CD4-positive, alpha-beta T cell (primary cell): ENCODE measurements around the gene MALAT1. TPM values are rescaled to one million over a fixed set of nuclear protein-coding genes. Genes with fewer than 3 reads are reported as not detected.

ENCODE experiments used
- ATAC-seq: fragments of 200-7000 bp; cut with Tn5 transposase; one replicate; pipeline ENCODE4 v1.10.0; 2022; ENCODE audit warnings: mild to moderate bottlenecking; ENCODE audit not compliant: poor library complexity
- CTCF ChIA-PET: fragments of 350-600 bp; sonication (Branson Sonifier 250); formaldehyde crosslinking; loops from one replicate; lab custom pipeline; 2021; ENCODE audit warnings: antibody characterized with exemption, inconsistent platforms; lab: Charles Lee
- POLR2A ChIA-PET: fragments of 350-600 bp; sonication (Branson Sonifier 250); formaldehyde crosslinking; loops from one replicate; lab custom pipeline; 2021; ENCODE audit warnings: antibody characterized with exemption, inconsistent platforms; lab: Charles Lee
- DNase-seq, 14 experiments: peaks; one replicate each; pipeline ENCODE4 v3.0.0-alpha.2; 2013 to 2020; ENCODE audit warnings: mixed read lengths in 2 of 14
- H3K27ac ChIP-seq, 2 donors: one replicate each; pipeline versions ENCODE4 v1.5.1 to v1.7.0; 2013; ENCODE audit warnings: low read length in 2 of 2, low read depth in 1 of 2, mild to moderate bottlenecking in 1 of 2
- H3K27me3 ChIP-seq, 2 experiments: 1 replicate in 1 of 2; 2 replicates in 1 of 2; pipeline versions ENCODE4 v1.6.1 to v1.7.0; 2013; ENCODE audit warnings: low read length in 2 of 2, control low read depth in 1 of 2, mild to moderate bottlenecking in 1 of 2, moderate library complexity in 1 of 2; ENCODE audit not compliant: insufficient read depth in 2 of 2, control insufficient read depth in 1 of 2
- H3K36me3 ChIP-seq: one replicate; pipeline ENCODE4 v1.6.1; 2013; ENCODE audit warnings: low read length, control low read depth; ENCODE audit not compliant: insufficient read depth
- H3K4me1 ChIP-seq: one replicate; pipeline ENCODE4 v1.6.1; 2013; ENCODE audit warnings: low read length, control low read depth; ENCODE audit not compliant: insufficient read depth
- H3K4me3 ChIP-seq: one replicate; pipeline ENCODE4 v1.5.1; 2013; ENCODE audit warnings: mild to moderate bottlenecking, low read length, moderate library complexity
- H3K9me3 ChIP-seq, 2 experiments: 1 replicate in 1 of 2; 2 replicates in 1 of 2; pipeline versions ENCODE4 v1.6.1 to v1.7.0; 2013; ENCODE audit warnings: low read length in 2 of 2, mild to moderate bottlenecking in 2 of 2, control low read depth in 1 of 2, moderate library complexity in 1 of 2; ENCODE audit not compliant: control insufficient read depth in 1 of 2, insufficient read depth in 1 of 2
- H3K27ac Mint-ChIP-seq: one replicate; pipeline ENCODE4 v1.8.0; 2020; ENCODE audit warnings: mixed read lengths
- H3K27me3 Mint-ChIP-seq: one replicate; pipeline ENCODE4 v1.8.0; 2021; ENCODE audit warnings: mixed read lengths
- H3K36me3 Mint-ChIP-seq: one replicate; pipeline ENCODE4 v1.8.0; 2021; ENCODE audit warnings: low read depth, mixed read lengths
- H3K4me1 Mint-ChIP-seq: one replicate; pipeline ENCODE4 v1.8.0; 2021; ENCODE audit warnings: low read depth, mixed read lengths
- H3K4me3 Mint-ChIP-seq: one replicate; pipeline ENCODE4 v1.8.0; 2020; ENCODE audit warnings: mild to moderate bottlenecking, mixed read lengths
- H3K9me3 Mint-ChIP-seq: one replicate; pipeline ENCODE4 v1.8.0; 2020; ENCODE audit warnings: mixed read lengths
- intact Hi-C, 2 experiments: fragments of 100-400 bp; cut with DNase I in 1 of 2; cut with micrococcal nuclease in 1 of 2; formaldehyde crosslinking; loops; one replicate each; pipeline versions ENCODE4 v1.15.1 to v1.9.0; 2023 to 2025; cut with DNase I, micrococcal nuclease
- total RNA-seq, 174 experiments: library from RNA in 2 of 174; stranded (reverse) in 2 of 174; gene quantifications; one replicate each; pipeline ENCODE4 v1.2.3 and lab custom pipeline; 2021 to 2026
- TF ChIP-seq, protein P1 (sequence below): fragments of 200-600 bp; IDR thresholded peaks from one replicate; pipeline ENCODE4 v1.8.0; 2022; ENCODE audit warnings: antibody characterized with exemption, mild to moderate bottlenecking

The MALAT1 gene
- total RNA-seq, 2 experiments from 2014 or later: 31,509 to 32,316 TPM

DNA sequence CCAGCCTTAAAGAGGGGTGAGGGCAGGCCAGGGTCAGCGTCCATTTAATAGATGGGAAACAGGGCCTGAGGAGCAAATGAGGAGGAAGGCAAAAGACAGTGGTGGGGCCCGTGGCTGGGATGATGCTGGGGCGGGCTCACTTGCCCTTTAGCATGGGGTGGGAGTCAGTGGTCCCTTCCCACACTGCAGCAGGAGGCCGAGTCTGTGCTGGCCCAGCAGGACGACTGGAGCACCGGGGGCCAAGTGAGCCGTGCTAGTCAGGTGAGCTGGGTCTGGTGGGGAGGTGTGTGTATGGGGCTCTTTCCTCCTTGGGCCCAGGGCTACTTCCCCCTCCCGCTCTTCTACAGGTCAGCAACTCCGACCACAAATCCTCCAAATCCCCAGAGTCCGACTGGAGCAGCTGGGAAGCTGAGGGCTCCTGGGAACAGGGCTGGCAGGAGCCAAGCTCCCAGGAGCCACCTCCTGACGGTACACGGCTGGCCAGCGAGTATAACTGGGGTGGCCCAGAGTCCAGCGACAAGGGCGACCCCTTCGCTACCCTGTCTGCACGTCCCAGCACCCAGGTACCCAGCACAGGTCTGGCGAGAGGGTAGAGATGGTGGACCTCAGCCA is 38.9 kb downstream of the MALAT1 start:
- no peak overlapping the region for H3K27ac ChIP-seq
- no peaks in the 10 kb centered on the region for H3K27me3 ChIP-seq
- TF ChIP-seq, protein P1, sequence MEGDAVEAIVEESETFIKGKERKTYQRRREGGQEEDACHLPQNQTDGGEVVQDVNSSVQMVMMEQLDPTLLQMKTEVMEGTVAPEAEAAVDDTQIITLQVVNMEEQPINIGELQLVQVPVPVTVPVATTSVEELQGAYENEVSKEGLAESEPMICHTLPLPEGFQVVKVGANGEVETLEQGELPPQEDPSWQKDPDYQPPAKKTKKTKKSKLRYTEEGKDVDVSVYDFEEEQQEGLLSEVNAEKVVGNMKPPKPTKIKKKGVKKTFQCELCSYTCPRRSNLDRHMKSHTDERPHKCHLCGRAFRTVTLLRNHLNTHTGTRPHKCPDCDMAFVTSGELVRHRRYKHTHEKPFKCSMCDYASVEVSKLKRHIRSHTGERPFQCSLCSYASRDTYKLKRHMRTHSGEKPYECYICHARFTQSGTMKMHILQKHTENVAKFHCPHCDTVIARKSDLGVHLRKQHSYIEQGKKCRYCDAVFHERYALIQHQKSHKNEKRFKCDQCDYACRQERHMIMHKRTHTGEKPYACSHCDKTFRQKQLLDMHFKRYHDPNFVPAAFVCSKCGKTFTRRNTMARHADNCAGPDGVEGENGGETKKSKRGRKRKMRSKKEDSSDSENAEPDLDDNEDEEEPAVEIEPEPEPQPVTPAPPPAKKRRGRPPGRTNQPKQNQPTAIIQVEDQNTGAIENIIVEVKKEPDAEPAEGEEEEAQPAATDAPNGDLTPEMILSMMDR: no peak
- peak in 1 of 14 experiments; percentile 36 for DNase-seq
- no peak overlapping the region for H3K27ac Mint-ChIP-seq
- peaks cover 47% of the 10 kb centered on the region for H3K36me3 Mint-ChIP-seq
- peaks cover 22% of the 10 kb centered on the region for H3K4me1 ChIP-seq
- POLR2A ChIA-PET: interaction anchor here (1.2 to 2.0 kb wide), 5 partner anchors 9 to 115 kb away, joined by 3 to 7 read pairs (median 4); partner anchors contain the start of genes EHBP1L1, FAM89B and SCYL1
- H3K4me1 Mint-ChIP-seq: peaks cover 9% of the 10 kb centered on the region
- ATAC-seq: no peak
- CTCF ChIA-PET: interaction anchor here (1.2 to 2.1 kb wide), 3 partner anchors 14 to 57 kb away, joined by 3 to 6 read pairs (median 3); no protein-coding TSS in a partner anchor
- H3K4me3 Mint-ChIP-seq: peak overlapping the region; percentile 11
- H3K9me3 Mint-ChIP-seq: no peaks in the 10 kb centered on the region
- H3K27me3 Mint-ChIP-seq: no peaks in the 10 kb centered on the region
- intact Hi-C loops: no loop called here
- no peaks in the 10 kb centered on the region for H3K9me3 ChIP-seq
- no peak overlapping the region for H3K4me3 ChIP-seq
- H3K36me3 ChIP-seq: peaks cover 44% of the 10 kb centered on the region

DNA sequence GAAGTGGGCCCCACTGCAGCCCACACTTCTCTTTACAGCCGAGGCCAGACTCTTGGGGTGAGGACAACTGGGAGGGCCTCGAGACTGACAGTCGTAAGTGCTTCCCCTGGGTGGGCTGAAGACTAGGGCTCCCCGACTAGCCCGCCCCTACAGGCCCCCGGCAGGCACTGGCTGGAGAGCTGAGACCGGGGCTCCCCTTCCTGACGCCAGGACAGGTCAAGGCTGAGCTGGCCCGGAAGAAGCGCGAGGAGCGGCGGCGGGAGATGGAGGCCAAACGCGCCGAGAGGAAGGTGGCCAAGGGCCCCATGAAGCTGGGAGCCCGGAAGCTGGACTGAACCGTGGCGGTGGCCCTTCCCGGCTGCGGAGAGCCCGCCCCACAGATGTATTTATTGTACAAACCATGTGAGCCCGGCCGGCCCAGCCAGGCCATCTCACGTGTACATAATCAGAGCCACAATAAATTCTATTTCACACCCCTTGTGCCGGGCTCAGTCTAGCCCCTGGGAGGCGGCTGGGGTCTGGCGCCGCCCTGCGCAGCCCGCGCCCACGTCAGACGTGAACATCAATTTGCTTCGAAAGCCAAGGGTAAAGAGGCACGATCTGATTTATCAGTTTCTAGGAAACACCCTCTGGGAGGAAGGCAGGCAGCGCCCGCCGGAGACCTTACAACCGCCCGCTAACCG is 39.5 kb downstream of the MALAT1 start:
- CTCF ChIA-PET: interaction anchor here (1.2 to 3.0 kb wide), 4 partner anchors 13 to 56 kb away, joined by 3 to 30 read pairs (median 4); partner anchors contain the start of gene EHBP1L1

More for the DNA sequence above, 39.5 kb downstream of the MALAT1 start:
- TF ChIP-seq, protein P1: no peak
- peaks cover 38% of the 10 kb centered on the region for H3K36me3 ChIP-seq
- peak overlapping the region; percentile 60 for H3K4me3 Mint-ChIP-seq
- peaks cover 9% of the 10 kb centered on the region for H3K4me1 Mint-ChIP-seq
- peaks cover 22% of the 10 kb centered on the region for H3K4me1 ChIP-seq
- no peaks in the 10 kb centered on the region for H3K27me3 Mint-ChIP-seq
- peak overlapping the region; percentile 44 for H3K27ac Mint-ChIP-seq
- H3K9me3 Mint-ChIP-seq: no peaks in the 10 kb centered on the region
- no peak overlapping the region for H3K27ac ChIP-seq
- peaks cover 47% of the 10 kb centered on the region for H3K36me3 Mint-ChIP-seq
- peak in 1 of 14 experiments; percentile 45 for DNase-seq
- no peaks in the 10 kb centered on the region for H3K27me3 ChIP-seq
- ATAC-seq: no peak
- POLR2A ChIA-PET: interaction anchor here (1.2 to 4.8 kb wide), 5 partner anchors 8 to 114 kb away, joined by 3 to 32 read pairs (median 4); partner anchors contain the start of genes FAM89B, MAP3K11, PCNX3 and SCYL1
- no peaks in the 10 kb centered on the region for H3K9me3 ChIP-seq
- intact Hi-C loops: no loop called here
- no peak overlapping the region for H3K4me3 ChIP-seq
